K562 (cell line): Measurements from ENCODE around the gene DBX2. TPM values are rescaled to one million over a fixed set of nuclear protein-coding genes. Genes with fewer than 3 reads are reported as not detected.

ENCODE experiments used
- ATAC-seq: fragments of 200-7000 bp; cut with Tn5 transposase; 3 replicates; pipeline ENCODE4 v1.9.1; 2020; ENCODE audit warnings: moderate library complexity
- BruUV-seq: library from RNA; stranded (reverse); fragments of 400-500 nt; replicated peaks from 2 replicates; lab custom pipeline; 2021; lab: Mats Ljungman, UMichigan
- CTCF ChIA-PET: fragments of 300-600 bp; formaldehyde crosslinking; extraction: SDS; loops from one replicate; lab custom pipeline; 2021; ENCODE audit warnings: low intra/inter-chr PET ratio; lab: Yijun Ruan, JAX
- POLR2A ChIA-PET: fragments of 300-600, 350-650 bp; sonication (Branson Sonifier 250); formaldehyde crosslinking; extraction: SDS; loops from one replicate; lab custom pipeline; 2021; ENCODE audit warnings: antibody characterized with exemption, inconsistent platforms; lab: Yijun Ruan, JAX
- DNase-seq, 4 experiments: peaks; one replicate each; pipeline versions ENCODE4 v3.0.0 to v3.0.0-alpha.2; 2011 to 2018; ENCODE audit warnings: low spot score in 3 of 4, mixed read lengths in 3 of 4; ENCODE audit errors: extremely low read depth in 1 of 4
- FAIRE-seq: peaks from 2 replicates; lab custom pipeline; 2011; peaks lifted over from hg19 to GRCh38; lab: Jason Lieb, UNC
- H2AFZ ChIP-seq: 2 replicates; pipeline ENCODE4 v1.6.0; 2011; ENCODE audit warnings: low read depth, low read length, control low read depth, inconsistent platforms
- H3K27ac ChIP-seq: fragments of 200-600 bp; 3 replicates; pipeline ENCODE4 v1.8.0; 2011; ENCODE audit warnings: low read depth, mild to moderate bottlenecking, control low read depth, inconsistent platforms, low read length, moderate library complexity, mixed read lengths; ENCODE audit errors: extremely low read depth
- H3K27me3 ChIP-seq, 2 experiments: fragments of 300-600 bp in 1 of 2; 2 replicates in 1 of 2; 3 replicates in 1 of 2; pipeline versions ENCODE4 v1.6.0 to v1.8.0; 2011; ENCODE audit warnings: inconsistent platforms in 2 of 2, low read length in 2 of 2, mild to moderate bottlenecking in 1 of 2, mixed read lengths in 1 of 2, moderate library complexity in 1 of 2; ENCODE audit not compliant: control insufficient read depth in 2 of 2, insufficient read depth in 2 of 2
- H3K36me3 ChIP-seq: fragments of 300-600 bp; 3 replicates; pipeline ENCODE4 v1.8.0; 2011; ENCODE audit warnings: mild to moderate bottlenecking, low read length, inconsistent platforms; ENCODE audit not compliant: control insufficient read depth, insufficient read depth
- H3K4me1 ChIP-seq, 2 experiments: fragments of 200-600 bp in 1 of 2; replicated peaks in 1 of 2; 2 replicates in 1 of 2; 3 replicates in 1 of 2; pipeline versions ENCODE4 v1.5.1 to v1.8.0; 2011; ENCODE audit warnings: inconsistent platforms in 2 of 2, low read length in 2 of 2, mild to moderate bottlenecking in 1 of 2, mixed read lengths in 1 of 2, moderate library complexity in 1 of 2; ENCODE audit not compliant: control insufficient read depth in 2 of 2, insufficient read depth in 2 of 2
- H3K4me2 ChIP-seq: 2 replicates; pipeline ENCODE4 v1.6.1; 2011; ENCODE audit warnings: low read length, control low read depth, inconsistent platforms, mixed read lengths; ENCODE audit not compliant: insufficient read depth
- H3K4me3 ChIP-seq: fragments of 200-600 bp; sonication (generic), shearing (Covaris generic); 2 replicates; pipeline ENCODE4 v1.5.1; 2016; ENCODE audit warnings: control low read depth, inconsistent platforms
- H3K79me2 ChIP-seq: fragments of 200-600 bp; 3 replicates; pipeline ENCODE4 v1.8.0; 2011; ENCODE audit warnings: low read length, inconsistent platforms; ENCODE audit not compliant: control insufficient read depth, insufficient read depth
- H3K9ac ChIP-seq, 2 experiments: 2 replicates each; pipeline versions ENCODE4 v1.6.0 to v1.6.1; 2011; ENCODE audit warnings: low read depth in 2 of 2, low read length in 2 of 2, control low read depth in 1 of 2, inconsistent platforms in 1 of 2, mild to moderate bottlenecking in 1 of 2, mixed read lengths in 1 of 2; ENCODE audit not compliant: insufficient read depth in 1 of 2
- H3K9me1 ChIP-seq: one replicate; pipeline ENCODE4 v1.6.0; 2011; ENCODE audit warnings: inconsistent platforms, mild to moderate bottlenecking, low read length, moderate library complexity; ENCODE audit not compliant: control insufficient read depth, insufficient read depth
- H3K9me3 ChIP-seq: replicated peaks from 2 replicates; pipeline ENCODE4 v1.5.1; 2011; ENCODE audit warnings: low read depth, low read length, inconsistent platforms; ENCODE audit not compliant: control insufficient read depth, insufficient read depth
- H4K20me1 ChIP-seq: replicated peaks from 2 replicates; pipeline ENCODE4 v1.6.1; 2011; ENCODE audit warnings: low read length, inconsistent platforms, mixed read lengths; ENCODE audit not compliant: control insufficient read depth, insufficient read depth
- BRCA1 ChIP-seq, 2 experiments: fragments of 450-650 bp in 1 of 2; sonication (generic) in 1 of 2; formaldehyde crosslinking in 1 of 2; IDR thresholded peaks; 2 replicates each; pipeline versions ENCODE4 v1.5.0 to v1.6.1; 2017 to 2020; ENCODE audit warnings: mild to moderate bottlenecking in 1 of 2, missing genetic modification reagents in 1 of 2
- ELF1 ChIP-seq: fragments of 200-800 bp; sonication (Bioruptor generic); IDR thresholded peaks from 2 replicates; pipeline ENCODE4 v1.6.1; 2016; ENCODE audit warnings: missing genetic modification characterization, missing compliant biosample characterization
- KLF10 ChIP-seq: fragments of 250-450 bp; sonication (Bioruptor Pico); IDR thresholded peaks from 2 replicates; pipeline ENCODE4 v1.6.1; 2021; ENCODE audit warnings: matching md5 sums
- LARP7 ChIP-seq: fragments of 450-650 bp; IDR thresholded peaks from 2 replicates; pipeline ENCODE4 v1.6.1; 2016
- NONO ChIP-seq, 2 experiments: fragments of 200-400 bp in 1 of 2; fragments of 450-650 bp in 1 of 2; formaldehyde crosslinking in 1 of 2; IDR thresholded peaks; 2 replicates each; pipeline ENCODE4 v1.6.1; 2017; ENCODE audit warnings: low read depth in 2 of 2, mild to moderate bottlenecking in 2 of 2, moderate library complexity in 2 of 2, low read length in 1 of 2
- PHTF2 ChIP-seq: fragments of 250-450 bp; sonication (Bioruptor Pico); IDR thresholded peaks from 2 replicates; pipeline ENCODE4 v1.5.0; 2021; ENCODE audit warnings: mild to moderate bottlenecking
- WGBS: fragments of 100-300 bp; shearing (Covaris generic); methylation state at CpG from one replicate; pipeline ENCODE4 v1.1.6; 2016; ENCODE audit warnings: low coverage, mixed read lengths; ENCODE audit not compliant: insufficient coverage; ENCODE audit errors: missing lambda C conversion rate; 5-methylcytosine and 5-hydroxymethylcytosine counted together
- in situ Hi-C: fragments of 300-500 bp; cut with MboI; formaldehyde crosslinking; loops from 4 replicates; pipeline ENCODE4 v1.15.0; 2018; ENCODE audit warnings: inconsistent platforms, mixed read lengths
- intact Hi-C: fragments of 100-400 bp; cut with micrococcal nuclease; formaldehyde crosslinking; loops from 2 replicates; pipeline ENCODE4 v1.14.2; 2022
- polyA plus RNA-seq, 8 experiments: library from polyadenylated mRNA; depleted of rRNA in 4 of 8; stranded (reverse) in 5 of 8; unstranded in 3 of 8; fragments of >200 nt; fragmentation: Nextera tagmentation in 2 of 8; fragmentation: Illumina TruSeq in 1 of 8; extraction: Ambion mirVana in 2 of 8; extraction: Trizol in 1 of 8; gene quantifications; 2 replicates each; pipeline versions ENCODE4 v1.2.1 to v1.2.3, GENCODE V29; 2011 to 2014; ENCODE audit warnings: inconsistent platforms in 1 of 8, missing spikeins in 1 of 8
- total RNA-seq, 7 experiments: library from RNA; depleted of rRNA in 6 of 7; stranded (reverse); fragments of >200 nt in 6 of 7; fragmentation: Illumina TruSeq in 2 of 7; extraction: Trizol in 2 of 7; gene quantifications; 2 replicates each; pipeline versions ENCODE4 v1.2.1 to v1.2.3, GENCODE V29; 2011 to 2021; ENCODE audit warnings: low replicate concordance in 1 of 7

The DBX2 gene
- total and polyA plus RNA-seq, 9 of the 15 experiments (the other 6 are each of a cell fraction or from before 2014, with no cell fraction given): not detected

GRCh38 chr12:45093051-45093450 is 42.2 kb upstream of the DBX2 start:
- in situ Hi-C loops (no loop called here), intact Hi-C loops (no loop called here)
- Histone ChIP-seq H3K9me1 (no peaks in the 10 kb centered on the region), H2AFZ (no peak overlapping the region), H3K27ac (no peak overlapping the region), H3K9ac (no peak overlapping the region), H3K4me2 (no peak overlapping the region), H3K9me3 (no peaks in the 10 kb centered on the region), H3K4me3 (no peak overlapping the region), H4K20me1 (no peaks in the 10 kb centered on the region), H3K27me3 (no peaks in the 10 kb centered on the region), H3K79me2 (no peaks in the 10 kb centered on the region), H3K4me1 (no peaks in the 10 kb centered on the region), H3K36me3 (no peaks in the 10 kb centered on the region)
- no peak for TF ChIP-seq ELF1 (tag)
- TF ChIP-seq NONO (IDR thresholded peaks at IDR 0.05; ENCODE audit: low read depth in 2 of 2, low read length in 1 of 2): no peak
- no peak for TF ChIP-seq LARP7
- TF ChIP-seq BRCA1 (IDR thresholded peaks at IDR 0.05): no peak
- TF ChIP-seq BRCA1 (CRISPR knock-in tag; IDR thresholded peaks at IDR 0.05): no peak
- TF ChIP-seq KLF10 (CRISPR knock-in tag): no peak
- TF ChIP-seq PHTF2 (CRISPR knock-in tag): no peak
- DNase-seq (no peak), ATAC-seq (no peak), FAIRE-seq (no peak)
- ChIA-PET POLR2A (interaction anchor here (1.1 kb wide), 1 partner anchor 10 kb away, joined by 3 read pairs; no protein-coding TSS in a partner anchor), CTCF (no interaction called here)
- 0% methylated on average over 5 of the region's 5 CpGs for WGBS
- no TSS peak for BruUV-seq
